GM08714 (cell line): Measurements from ENCODE around the gene ST3GAL4.

Source experiments
- H3K4me3 ChIP-seq: fragments of 200-500 bp; sonication (Bioruptor generic); 2 replicates; pipeline ENCODE4 v1.5.1; 2014; ENCODE audit warnings: mild to moderate bottlenecking, low read length, inconsistent platforms
- ZNF274 ChIP-seq: IDR thresholded peaks from 2 replicates; pipeline ENCODE4 v1.6.1; 2012; ENCODE audit warnings: mild to moderate bottlenecking, low read depth, low read length

Gene ST3GAL4

GRCh38 chr11:126348806-126349582, 6.5 kb upstream of the ST3GAL4 start:
- H3K4me3 ChIP-seq = no peak overlapping the region
- TF ChIP-seq ZNF274 = no peak

- H3K4me3 ChIP-seq = no peak overlapping the region
- no peak for TF ChIP-seq ZNF274
Observed at GRCh38 chr11:126350836-126351235, 4.7 kb upstream of the ST3GAL4 start.

- no peak for TF ChIP-seq ZNF274
- H3K4me3 ChIP-seq = no peak overlapping the region
Observed at GRCh38 chr11:126352163-126352562, 3.3 kb upstream of the ST3GAL4 start.

DNA sequence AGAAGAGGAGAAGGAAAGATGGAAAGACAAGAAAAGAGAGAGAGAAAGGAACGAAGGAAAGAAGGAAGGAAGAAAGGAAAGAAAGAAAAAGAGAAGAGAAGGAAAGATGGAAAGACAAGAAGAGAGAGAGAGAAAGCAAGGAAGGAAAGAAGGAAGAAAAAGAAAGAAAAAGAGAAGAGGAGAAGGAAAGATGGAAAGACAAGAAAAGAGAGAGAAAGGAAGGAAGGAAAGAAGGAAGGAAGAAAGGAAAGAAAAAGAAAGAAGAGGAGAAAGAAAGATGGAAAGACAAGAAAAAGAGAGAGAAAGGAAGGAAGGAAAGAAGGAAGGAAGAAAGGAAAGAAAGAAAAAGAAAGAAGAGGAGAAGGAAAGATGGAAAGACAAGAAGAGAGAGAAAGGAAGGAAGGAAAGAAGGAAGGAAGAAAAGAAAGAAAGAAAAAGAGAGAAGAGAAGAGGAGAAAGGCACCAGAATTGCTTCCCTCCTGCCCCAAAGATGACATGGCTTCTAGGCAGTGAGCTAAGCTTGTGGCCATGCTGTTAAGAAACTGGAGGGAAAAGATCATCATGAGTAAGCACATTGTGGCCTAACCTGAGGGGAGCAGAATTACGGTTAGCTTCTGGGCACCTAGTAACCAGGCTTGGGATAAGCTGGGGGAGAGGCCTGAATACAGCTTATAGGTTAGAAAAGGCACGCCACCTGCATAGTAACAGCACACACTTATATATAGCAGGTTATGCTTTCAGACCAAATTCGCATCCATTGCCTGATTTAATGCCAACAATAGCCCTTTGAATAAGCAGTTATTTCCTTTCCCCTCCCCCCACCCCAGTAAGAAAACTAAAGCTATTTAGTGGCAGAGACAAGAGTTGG, 2.3 kb upstream of the ST3GAL4 start:
- TF ChIP-seq ZNF274 = no peak

GRCh38 chr11:126354631-126355323, 709 bp upstream of the ST3GAL4 start:
- TF ChIP-seq ZNF274 = no peak
- peak overlapping the region; percentile 93 for H3K4me3 ChIP-seq

More for the DNA sequence above, 2.3 kb upstream of the ST3GAL4 start:
- no peak overlapping the region; the same call in 1 of the 2 replicates for H3K4me3 ChIP-seq

DNA sequence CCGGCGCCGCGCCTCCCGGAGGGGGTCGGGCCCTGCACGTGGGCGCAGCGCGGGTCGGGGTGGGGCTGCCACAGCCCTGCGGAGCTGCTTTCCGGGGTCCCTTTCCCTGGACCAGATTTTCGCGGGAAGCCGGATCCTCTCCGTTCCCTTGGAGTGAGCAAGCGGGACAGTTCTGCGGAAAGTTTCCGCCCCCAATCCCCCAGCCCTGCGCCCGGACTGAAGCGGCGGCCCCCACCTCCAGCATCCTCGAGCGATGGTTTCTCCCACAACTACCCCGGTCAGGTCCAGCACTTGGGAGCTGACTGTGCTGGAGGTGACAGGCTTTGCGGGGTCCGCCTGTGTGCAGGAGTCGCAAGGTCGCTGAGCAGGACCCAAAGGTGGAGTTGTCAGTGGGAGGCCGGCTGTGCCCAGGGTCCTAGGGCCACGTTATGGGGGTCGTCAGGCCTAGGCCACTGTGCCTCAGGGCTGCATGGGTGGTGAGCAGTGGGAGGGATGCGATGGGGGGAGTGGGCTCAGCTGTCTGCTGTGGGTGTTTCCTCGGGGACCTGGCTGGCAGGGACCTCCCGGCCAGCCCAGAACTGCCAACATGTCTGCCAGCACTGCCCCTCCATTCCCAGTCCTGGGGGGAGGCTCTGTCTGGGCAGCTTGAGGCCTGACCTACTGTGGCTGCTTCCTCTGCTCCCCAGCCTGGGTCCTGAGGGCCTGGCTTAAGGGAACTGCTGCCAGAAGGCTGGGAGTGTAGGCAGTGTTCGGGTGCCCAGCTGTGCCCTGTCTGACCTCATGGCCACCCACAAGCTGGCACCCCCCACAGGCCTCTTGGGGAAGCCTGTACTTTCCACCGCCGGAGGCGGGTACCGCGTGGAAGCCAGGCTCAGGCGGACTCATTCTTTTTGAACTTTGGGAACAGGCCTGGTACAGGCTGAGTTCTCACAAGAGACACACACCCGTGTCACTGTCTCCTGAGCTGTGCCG, 726 bp downstream of the ST3GAL4 start:
- peak overlapping the region; percentile 93; the same call in 1 of the 2 replicates for H3K4me3 ChIP-seq
- TF ChIP-seq ZNF274 = no peak

DNA sequence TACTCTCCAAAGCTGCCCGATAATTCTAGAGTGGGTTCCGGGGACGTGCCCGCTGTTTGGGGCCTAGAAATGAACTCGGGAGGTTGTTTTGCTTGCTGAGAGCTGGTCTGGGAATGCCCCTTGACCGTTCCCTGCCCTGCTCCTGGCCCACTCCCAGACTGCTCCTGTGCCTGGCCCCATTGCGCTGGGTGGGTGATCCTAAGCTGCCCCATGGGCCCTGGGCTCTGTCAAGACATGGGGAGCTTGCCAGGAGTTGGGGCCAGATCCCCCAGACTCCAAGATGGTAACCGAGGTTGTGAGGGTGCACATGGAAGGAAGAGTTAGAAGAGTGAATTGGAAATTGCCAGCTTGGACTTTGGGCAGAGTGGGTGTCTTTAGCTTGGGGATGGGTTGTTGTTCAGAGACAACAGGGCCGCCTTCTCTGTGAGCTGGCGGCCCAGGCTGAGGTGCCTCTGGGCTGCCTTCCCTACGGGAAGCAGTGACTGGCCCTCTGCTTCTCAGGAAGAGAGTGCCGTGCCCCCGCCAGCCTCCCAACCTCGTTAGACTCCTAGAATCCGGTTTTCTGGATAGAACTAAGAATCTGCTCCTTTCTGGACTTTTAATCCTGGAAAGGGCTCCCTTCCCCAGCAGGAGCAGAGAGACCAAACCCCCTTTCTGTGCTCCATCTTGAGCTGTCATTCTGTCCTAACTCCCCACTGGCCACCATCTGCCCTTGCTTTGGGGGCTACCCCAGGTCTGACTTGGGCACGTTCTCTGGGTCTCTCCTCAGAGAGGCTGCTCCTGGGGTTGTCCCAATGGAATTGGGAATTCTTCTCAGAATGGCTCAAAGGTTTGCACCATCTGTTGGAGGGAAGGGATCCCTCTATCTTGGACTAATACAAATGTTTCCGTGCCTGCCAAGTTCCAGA, 1.8 kb downstream of the ST3GAL4 start:
- peak overlapping the region; percentile 93; the same call in 1 of the 2 replicates for H3K4me3 ChIP-seq
- no peak for TF ChIP-seq ZNF274

GRCh38 chr11:126357969-126358762, 2.7 kb downstream of the ST3GAL4 start:
- no peak overlapping the region for H3K4me3 ChIP-seq
- no peak for TF ChIP-seq ZNF274

GRCh38 chr11:126358763-126359160, 3.3 kb downstream of the ST3GAL4 start:
- no peak for TF ChIP-seq ZNF274
- no peak overlapping the region for H3K4me3 ChIP-seq

- TF ChIP-seq ZNF274 = no peak
- no peak overlapping the region for H3K4me3 ChIP-seq
Observed at GRCh38 chr11:126359431-126360048, 4.1 kb downstream of the ST3GAL4 start.

GRCh38 chr11:126360049-126360446, 4.6 kb downstream of the ST3GAL4 start:
- no peak overlapping the region for H3K4me3 ChIP-seq
- TF ChIP-seq ZNF274 = no peak
